ENCODE results near the gene LCE7A.

The LCE7A gene

DNA sequence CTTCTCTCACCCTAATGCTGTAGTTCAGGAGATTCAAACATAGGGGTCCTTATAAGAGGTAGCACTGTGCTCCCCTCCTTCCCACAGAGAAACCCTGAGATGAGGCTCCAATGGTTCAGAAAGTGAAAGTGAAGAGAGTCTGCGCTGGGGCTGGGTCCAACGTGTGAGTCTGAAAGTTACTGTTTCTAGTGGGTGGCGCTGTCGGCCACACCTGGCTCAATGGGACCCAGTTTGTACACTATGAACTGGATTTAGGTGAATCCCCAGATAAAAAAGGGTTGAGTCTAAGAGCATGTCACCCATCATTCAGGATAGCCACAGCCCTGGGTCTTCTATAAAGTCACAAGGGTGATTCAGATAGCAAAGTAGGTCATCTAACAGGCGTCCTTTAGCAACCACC is 21.1 kb downstream of the LCE7A start:
- no peak for DNase-seq

DNA sequence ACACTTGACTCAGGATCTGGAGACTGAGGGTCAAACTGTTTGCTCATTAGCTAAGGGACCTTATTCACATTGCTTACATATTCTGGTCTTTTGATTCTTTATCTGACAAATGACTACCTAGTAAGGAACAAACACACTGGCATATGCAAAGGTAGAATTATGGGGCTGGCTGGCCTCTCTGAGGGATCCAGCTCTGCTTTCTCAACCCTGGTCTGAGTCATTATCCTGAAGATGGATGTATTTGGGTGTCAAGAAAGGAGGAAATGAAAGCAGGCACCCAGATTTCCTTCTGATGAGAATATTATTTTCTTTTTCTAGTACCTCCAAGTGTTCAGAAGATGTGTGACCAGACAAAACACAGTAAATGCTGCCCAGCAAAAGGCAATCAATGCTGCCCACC is 24.3 kb downstream of the LCE7A start:
- no peak for DNase-seq

DNA sequence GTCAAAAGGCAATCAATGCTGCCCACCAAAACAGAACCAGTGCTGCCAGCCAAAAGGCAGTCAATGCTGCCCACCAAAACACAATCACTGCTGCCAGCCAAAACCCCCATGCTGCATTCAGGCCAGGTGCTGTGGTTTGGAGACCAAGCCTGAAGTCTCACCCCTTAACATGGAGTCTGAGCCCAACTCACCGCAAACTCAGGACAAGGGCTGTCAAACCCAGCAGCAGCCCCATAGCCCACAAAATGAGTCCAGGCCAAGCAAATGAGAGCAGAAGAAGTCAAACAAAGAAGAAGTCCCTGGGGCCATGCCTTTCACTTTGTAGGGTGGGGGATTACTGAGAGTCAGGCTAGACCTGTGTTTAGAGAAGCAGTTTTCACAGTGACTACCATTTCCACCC is 24.7 kb downstream of the LCE7A start:
- no peak for DNase-seq

DNA sequence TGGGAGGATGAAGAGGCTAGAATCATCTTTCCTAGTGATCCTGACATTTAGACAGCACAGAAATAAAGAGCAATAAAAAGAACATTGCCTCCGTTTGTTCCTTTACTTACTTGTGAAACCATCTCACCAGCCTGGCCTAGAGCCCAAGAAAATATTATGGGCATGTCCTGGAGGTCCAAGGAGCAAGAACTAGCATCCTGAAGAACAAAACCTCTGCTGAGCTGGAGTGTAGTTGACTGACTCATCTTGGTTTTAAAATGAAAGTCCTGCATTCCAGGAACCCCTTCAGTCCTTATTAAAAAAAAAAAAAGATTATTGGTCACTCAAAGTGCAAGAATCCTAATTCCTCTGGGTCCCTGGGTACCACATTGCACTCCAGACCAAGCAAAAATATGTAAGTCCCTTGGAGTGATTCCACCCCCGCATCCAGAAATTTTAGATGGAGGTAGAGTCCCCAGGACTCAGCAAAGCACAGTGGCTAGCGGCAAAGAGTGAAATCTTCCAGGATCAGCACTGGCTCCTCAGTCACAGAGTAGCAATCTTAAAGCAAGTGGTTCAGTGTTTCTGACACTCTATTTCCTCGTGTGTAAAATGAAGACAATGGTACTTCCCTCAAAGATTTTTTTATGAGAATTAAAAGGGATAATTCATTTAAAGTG is 25.3 kb downstream of the LCE7A start:
- no peak for DNase-seq

DNA sequence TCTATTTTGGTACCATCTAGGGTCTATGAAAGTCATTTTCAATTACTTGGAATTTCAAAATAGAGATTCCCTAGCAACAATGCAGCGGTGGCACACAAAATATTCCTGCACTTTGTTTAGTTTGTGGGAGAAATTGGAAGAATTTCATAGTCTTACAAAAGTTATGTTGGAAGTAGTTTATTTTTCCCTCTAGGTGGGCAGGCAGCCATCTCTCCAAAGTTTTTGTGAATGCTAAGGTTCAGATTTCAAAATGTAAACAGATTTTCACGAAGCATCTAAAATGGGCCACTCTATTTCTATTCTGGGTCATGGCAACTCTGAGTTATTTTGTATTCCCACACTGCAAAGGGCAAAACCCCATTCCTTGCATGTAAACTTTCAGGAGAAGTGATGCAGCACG is 26.3 kb downstream of the LCE7A start:
- DNase-seq, result no peak

DNA sequence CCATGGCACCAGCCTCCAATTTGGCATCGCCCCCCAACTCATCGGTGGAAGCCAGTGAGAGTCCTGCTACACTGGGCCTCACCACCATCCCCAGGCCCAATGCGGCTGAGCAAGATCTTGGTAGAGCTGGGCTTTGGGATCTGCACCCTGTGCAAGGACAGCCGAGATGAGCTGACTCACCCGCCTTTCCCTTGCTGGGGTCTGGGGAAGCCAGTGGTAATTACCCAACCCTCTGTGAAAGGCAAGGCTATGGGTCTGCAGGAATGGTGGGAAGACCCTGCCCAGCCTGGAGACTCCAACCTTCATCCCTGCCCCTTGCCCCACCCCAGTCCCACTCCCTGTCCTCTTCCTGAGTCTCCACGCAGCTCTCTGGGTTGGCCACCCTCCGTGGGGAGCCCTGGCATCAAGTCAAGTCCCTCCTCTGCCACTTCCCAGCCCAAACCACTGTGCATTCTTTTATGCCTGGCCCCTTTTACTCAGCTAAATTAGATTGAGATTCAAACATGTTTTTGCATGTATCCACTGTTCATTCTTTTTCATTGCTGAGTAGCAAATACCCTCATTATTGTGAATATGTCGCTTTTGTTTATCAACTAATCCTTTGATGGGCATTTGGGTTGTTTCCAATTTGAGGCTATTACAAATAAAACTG is 27.1 kb downstream of the LCE7A start:
- no peak for DNase-seq

DNA sequence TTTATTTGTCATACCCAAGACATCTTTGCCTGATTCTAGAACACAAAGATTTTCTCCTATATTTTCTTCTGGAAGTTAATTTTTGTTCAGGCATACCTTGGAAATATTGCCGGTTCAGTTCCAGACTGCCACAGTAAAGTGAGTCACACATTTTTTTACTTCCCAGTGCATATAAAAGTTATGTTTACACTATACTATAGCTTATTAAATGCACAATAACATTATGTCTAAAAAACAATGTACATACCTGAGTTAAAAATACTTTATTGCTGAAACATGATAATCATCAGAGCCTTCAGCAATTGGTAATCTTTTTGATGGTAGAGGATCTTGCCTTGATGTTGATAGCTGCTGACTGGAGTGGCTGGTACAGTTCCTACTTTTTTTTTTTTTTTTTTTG is 28.3 kb downstream of the LCE7A start:
- no peak for DNase-seq

DNA sequence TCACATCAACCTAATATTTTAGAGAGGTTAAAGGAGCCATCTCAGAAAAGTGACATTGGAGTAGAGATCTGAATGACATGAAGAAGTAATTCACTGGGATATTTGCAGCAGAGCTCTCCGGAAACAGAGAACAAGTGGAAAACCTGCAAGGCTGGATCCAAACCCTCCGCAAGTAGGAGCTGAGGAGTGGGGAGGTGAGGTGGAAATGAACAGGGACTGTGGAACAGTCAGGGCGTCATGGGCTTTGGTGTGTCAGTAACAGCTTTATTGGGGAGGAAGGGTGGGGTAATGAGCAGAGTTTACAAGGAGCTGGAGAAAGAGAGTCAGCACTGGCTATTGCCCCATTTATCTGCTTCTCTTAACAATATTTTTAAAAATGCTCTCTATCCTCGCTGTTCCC is 39.2 kb downstream of the LCE7A start:
- no peak for DNase-seq

DNA sequence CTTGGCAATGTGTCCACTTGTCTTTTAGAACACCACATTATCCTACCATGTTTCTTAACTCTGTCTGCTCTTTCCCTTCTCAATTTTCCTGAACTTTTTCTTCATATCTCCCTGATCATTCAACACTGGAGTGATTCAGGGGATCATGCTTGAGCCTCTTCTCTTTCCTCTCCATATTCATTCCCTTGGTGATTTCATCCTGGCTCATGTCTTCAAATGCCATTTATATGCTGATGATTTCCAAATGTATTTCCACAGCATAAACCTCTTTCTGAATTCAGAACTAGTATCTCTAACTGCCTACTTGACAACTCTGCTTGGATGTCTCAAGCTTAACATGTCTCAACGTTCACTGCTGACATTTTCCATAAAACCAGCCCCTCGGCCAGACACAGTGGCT is 40.1 kb downstream of the LCE7A start:
- DNase-seq, result no peak

DNA sequence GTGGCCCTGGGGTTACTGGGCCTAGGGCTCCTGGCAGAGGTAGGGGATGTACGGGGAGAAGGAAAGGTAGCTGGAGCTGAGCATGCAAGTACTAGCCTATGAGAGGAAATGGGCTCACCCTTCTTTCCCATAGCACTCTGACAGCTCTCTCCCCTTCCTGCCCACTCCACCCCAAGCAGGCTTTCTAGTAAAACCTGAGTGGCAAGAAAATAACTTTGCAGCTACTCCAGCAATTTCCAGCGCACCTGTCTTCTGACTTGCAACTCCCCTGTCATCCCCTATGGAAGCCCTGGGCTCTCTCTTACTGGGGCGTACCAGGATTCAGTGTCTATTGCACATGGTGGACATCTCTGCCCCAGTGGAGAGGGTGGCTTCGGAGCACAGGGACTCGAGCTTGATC is 41.8 kb downstream of the LCE7A start:
- no peak for DNase-seq

DNA sequence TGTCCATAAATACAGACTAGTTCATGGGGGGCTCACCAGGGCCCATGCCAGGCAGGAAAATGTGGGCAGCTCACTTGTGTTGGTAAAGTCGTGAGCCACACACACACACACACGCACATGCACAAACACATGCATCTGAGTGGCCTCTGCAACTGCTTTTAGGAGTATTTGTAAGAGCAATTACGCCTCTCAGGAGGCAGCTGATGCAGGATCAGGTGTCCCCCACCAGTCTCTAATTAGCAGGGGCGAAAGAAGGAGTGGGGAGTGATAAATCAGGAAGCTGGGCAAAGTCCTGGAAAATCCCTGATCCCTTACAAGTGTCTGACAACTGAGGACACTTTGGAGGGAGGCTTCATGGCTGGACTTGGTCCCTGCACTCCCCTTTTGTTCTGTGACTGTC is 42.8 kb downstream of the LCE7A start:
- DNase-seq, result no peak

DNA sequence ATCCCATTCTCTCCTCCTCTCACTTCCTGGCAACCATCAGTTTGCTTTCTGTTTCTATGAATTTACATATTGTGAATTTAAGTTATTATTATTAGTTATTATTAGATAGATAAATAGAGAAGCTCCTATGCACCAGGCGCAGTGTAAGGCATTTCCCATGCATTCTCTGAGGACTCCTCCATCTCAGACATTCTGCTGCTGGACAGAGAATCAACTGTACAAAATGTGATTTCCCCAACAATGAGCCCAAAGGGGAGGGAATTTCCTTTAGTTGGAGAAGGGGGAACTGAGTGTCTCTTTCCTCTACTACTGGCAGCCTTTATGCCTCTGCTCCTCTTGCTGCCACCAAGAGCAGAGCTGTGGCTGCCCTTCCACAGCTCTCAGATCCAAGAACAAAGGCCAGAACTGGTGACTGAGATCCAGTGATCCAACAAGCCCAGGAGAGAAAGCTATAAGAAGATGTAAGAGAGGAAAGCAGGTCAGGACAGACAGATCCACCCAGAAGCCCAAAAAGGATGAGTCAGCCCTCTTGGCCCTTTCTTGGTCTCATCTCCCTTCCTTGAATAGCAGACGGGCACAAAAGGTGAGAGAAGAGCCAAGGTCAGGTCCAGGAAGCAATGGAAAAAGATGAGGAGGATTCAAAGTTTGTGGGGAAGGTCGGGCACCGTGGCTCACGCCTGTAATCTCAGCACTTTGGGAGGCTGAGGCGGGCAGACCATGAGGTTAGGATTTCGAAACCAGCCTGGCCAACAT is 45.1 kb downstream of the LCE7A start:
- no peak for DNase-seq

DNA sequence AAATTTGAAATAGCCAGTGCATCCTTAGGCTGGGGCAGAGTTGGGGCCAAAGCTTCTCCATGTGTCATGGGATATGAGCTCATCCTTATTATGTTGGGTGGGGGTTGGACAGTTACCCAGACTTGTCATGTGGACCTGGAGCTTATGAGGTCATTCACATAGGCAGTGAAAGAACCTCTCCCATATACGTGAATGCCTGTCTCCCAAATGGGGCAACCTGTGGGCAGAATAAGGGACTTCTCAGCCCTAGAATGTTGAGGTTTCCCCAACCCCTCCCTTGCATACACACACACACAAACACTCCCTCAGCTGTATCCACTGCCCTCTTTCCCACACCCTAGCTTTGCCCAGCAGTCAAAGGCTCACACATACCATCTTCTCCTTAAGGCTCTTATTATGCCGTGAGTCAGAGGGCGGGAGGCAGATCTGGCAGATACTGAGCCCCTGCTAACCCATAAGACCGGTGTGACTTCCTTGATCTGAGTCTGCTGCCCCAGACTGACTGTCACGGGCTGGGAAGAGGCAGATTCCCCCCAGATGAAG is 46.3 kb downstream of the LCE7A start:
- DNase-seq, result no peak

DNA sequence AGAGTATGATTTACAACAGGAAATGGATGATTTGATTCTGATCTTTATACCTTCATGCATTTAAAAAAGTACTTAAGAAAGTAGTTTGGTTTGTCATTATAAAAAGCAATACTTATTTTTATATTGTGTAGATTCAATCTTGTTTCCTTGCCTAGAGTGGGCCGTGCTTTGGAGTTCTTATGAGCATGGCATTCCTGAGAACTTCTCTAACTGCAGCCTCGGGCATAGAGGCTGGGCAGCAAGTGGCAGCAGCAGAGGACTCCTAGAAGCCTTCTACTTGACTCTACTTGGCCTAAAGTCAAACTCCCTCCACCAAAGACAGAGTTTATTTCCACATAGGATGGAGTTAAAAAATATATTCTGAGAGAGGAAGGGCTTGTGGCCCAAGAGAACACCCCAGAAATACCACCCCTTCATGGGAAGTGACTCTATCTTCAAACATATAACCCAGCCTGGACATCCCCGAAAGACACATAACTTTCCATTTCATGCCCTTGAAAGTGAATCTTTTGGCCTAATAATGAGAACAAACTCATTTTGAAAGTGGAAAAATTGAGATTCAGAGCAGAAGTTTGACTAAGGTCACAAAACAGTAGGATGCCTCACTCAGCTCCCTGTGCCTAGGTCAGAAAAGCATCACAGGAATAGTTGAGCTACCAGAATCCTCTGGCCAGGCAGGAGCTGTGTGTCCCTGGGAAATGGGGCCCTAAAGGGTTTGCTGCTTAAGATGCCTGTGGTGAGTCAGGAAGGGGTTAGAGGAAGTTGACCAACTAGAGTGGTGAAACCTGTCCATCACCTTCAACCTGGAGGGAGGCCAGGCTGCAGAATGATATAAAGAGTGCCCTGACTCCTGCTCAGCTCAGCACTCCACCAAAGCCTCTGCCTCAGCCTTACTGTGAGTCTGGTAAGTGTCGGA is 48.1 kb downstream of the LCE7A start, which contains the start of gene IVL:
Gene IVL, plus strand, starts transcription at position 861 of the 916 bp plus-strand sequence. CDS start 1,252 bp downstream, outside the sequence.
- DNase-seq, result no peak

DNA sequence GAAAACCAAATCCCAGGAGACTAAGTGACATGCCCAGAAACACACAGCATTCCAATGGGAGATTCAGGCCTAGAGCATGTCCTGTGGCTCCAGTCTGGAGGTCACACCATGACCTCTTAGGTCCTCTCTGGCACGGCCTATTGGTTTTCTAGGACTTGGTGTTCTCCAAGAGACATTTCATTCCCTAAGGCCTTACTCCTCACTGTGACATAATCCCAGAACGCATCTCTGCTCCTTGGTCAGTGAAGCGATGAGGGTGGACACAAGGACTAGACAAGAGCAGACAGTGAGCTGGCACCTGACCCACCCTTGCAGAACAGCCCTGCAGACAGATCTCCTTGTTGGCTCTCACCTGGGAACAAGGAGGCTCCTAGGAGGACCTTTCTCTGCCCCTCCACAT is 49.4 kb downstream of the LCE7A start:
- DNase-seq, result no peak

Measured in activated CD4-positive, alpha-beta T cell treated with anti-CD3 and anti-CD28 coated beads for 4 hours (primary cell).